ENCODE measurements around the gene CISTR.

DNA sequence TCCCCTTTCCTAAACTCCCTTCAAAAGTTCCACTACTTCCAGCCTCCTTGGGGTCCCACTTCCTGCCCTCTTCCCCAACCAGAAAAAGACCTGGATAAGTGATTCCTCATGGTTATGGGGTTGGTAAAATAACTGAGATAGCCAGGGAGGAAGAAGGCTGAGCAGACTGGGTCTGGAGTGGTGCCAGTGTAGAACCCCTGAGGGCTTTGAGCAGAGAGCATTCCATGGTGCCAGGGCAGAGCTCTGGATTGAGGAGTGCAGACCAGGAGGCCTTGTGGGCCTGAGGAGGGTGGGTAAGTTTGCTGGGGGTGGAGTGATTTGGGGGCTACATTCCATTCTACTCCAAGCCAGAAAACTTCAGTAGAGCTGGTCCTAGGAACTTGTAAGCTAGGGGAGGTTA, 9.5 kb upstream of the CISTR start:
- TF ChIP-seq EZH2 (IDR thresholded peaks at IDR 0.05; ENCODE audit: low read length, missing control alignments): no peak
- TF ChIP-seq, protein P1, sequence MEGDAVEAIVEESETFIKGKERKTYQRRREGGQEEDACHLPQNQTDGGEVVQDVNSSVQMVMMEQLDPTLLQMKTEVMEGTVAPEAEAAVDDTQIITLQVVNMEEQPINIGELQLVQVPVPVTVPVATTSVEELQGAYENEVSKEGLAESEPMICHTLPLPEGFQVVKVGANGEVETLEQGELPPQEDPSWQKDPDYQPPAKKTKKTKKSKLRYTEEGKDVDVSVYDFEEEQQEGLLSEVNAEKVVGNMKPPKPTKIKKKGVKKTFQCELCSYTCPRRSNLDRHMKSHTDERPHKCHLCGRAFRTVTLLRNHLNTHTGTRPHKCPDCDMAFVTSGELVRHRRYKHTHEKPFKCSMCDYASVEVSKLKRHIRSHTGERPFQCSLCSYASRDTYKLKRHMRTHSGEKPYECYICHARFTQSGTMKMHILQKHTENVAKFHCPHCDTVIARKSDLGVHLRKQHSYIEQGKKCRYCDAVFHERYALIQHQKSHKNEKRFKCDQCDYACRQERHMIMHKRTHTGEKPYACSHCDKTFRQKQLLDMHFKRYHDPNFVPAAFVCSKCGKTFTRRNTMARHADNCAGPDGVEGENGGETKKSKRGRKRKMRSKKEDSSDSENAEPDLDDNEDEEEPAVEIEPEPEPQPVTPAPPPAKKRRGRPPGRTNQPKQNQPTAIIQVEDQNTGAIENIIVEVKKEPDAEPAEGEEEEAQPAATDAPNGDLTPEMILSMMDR (conservative IDR thresholded peaks at IDR 0.05 in 1 of 2, IDR thresholded peaks at IDR 0.05 in 1 of 2; ENCODE audit: low read depth in 1 of 2, low read length in 2 of 2): no peak

Data from fibroblast of lung (primary cell).